ENCODE measurements around the gene LRCOL1. TPM values are rescaled to one million over a fixed set of nuclear protein-coding genes. Genes with fewer than 3 reads are reported as not detected.

Gene LRCOL1
- total and polyA plus RNA-seq, 2 of the 8 experiments (the other 6 are each of a cell fraction or from before 2014, with no cell fraction given), result not detected

GRCh38 chr12:132583736-132584135, 26.6 kb downstream of the LRCOL1 start:
- Histone ChIP-seq H3K9ac (replicated peaks in 1 of 4; ENCODE audit: extremely low read depth in 1 of 4, low read depth in 3 of 4, low read length in 3 of 4) (no peak overlapping the region; a peak in 1 of 7 replicates), H4K20me1 (replicated peaks in 1 of 2; ENCODE audit: control insufficient read depth in 1 of 2, insufficient read depth in 2 of 2, low read length in 2 of 2) (peaks cover 10 to 18% of the 10 kb centered on the region in 2 experiments), H3K27me3 (replicated peaks in 1 of 4; ENCODE audit: control insufficient read depth in 3 of 4, extremely low read depth in 1 of 4, insufficient read depth in 3 of 4, low read length in 3 of 4) (peaks cover 32 to 65% (median 55%) of the 10 kb centered on the region in 4 experiments), H3K23me2 (ENCODE audit: low read depth, low read length) (peaks cover 18% of the 10 kb centered on the region; the same call in 1 of the 2 replicates), H4K91ac (replicated peaks; ENCODE audit: insufficient read length, low read length) (no peak overlapping the region), H3K14ac (ENCODE audit: insufficient read length) (no peak overlapping the region), H3K4me1 (replicated peaks in 1 of 4; ENCODE audit: control insufficient read depth in 3 of 4, insufficient read depth in 4 of 4, low read length in 3 of 4) (peaks cover 0 to 6% (median 5%) of the 10 kb centered on the region in 4 experiments; a peak in 2 of 7 replicates), H2BK120ac (replicated peaks; ENCODE audit: low read depth, low read length) (no peak overlapping the region), H4K8ac (ENCODE audit: extremely low read depth, insufficient read depth, low read length) (no peak overlapping the region), H2BK20ac (ENCODE audit: low read length) (no peak overlapping the region), H2BK15ac (ENCODE audit: low read length) (no peak overlapping the region), H3K56ac (replicated peaks; ENCODE audit: insufficient read length, low read depth, low read length) (no peak overlapping the region), H3K79me2 (ENCODE audit: control insufficient read depth in 1 of 2, insufficient read depth in 2 of 2, low read length in 2 of 2) (no peaks in the 10 kb centered on the region), H2BK5ac (ENCODE audit: low read depth, low read length) (no peak overlapping the region), H3K4ac (replicated peaks; ENCODE audit: insufficient read length, low read depth, low read length) (no peak overlapping the region), H3K23ac (ENCODE audit: insufficient read length) (no peak overlapping the region), H4K5ac (ENCODE audit: insufficient read length, low read depth, low read length) (no peak overlapping the region), H2AFZ (ENCODE audit: low read length) (no peak overlapping the region), H3K9me3 (ENCODE audit: insufficient read depth in 2 of 2, low read depth in 1 of 2, low read length in 1 of 2) (peaks cover 0 to 5% of the 10 kb centered on the region in 2 experiments; a peak in 1 of 4 replicates), H3K27ac (ENCODE audit: low read depth, low read length) (no peak overlapping the region), H3K4me3 (ENCODE audit: extremely low read depth in 1 of 4, insufficient read depth in 2 of 4, low read depth in 3 of 4, low read length in 4 of 4) (peak overlapping the region; percentile 16 to 59 (median 36)), H2AK5ac (ENCODE audit: low read depth, low read length) (no peak overlapping the region), H3K4me2 (ENCODE audit: insufficient read depth in 1 of 2, low read depth in 2 of 2, low read length in 2 of 2) (peak overlapping the region; percentile 67 to 82), H3K18ac (ENCODE audit: extremely low read depth, low read length) (no peak overlapping the region; the same call in 1 of the 2 replicates), H2BK12ac (ENCODE audit: low read depth, low read length) (no peak overlapping the region), H3K36me3 (ENCODE audit: control insufficient read depth in 2 of 4, insufficient read depth in 4 of 4, low read length in 3 of 4) (peaks cover 0 to 3% (median 0%) of the 10 kb centered on the region in 4 experiments; a peak in 1 of 8 replicates), H3K79me1 (ENCODE audit: low read depth, low read length) (peaks cover 2% of the 10 kb centered on the region; the same call in 1 of the 2 replicates)
- ChIA-PET POLR2A (ENCODE audit: partially characterized antibody) (interaction anchor here (1.2 to 6.6 kb wide), 11 partner anchors 8 to 46 kb away, joined by 3 to 60 read pairs (median 11); partner anchors contain the start of genes LRCOL1 and P2RX2), CTCF (ENCODE audit: partially characterized antibody) (interaction anchor here (0.6 kb wide), 1 partner anchor 175 kb away, joined by 4 read pairs; no protein-coding TSS in a partner anchor)
- WGBS, 2 experiments (ENCODE audit: extremely low coverage in 1 of 2, insufficient coverage in 1 of 2, insufficient read length in 1 of 2, insufficient replicate concordance in 2 of 2, low coverage in 1 of 2, low lambda C conversion rate in 2 of 2, missing lambda C conversion rate in 1 of 2), result 7% methylated on average over 17 of the region's 29 CpGs; no CpG with 5 or more reads in 1 of the 2 experiments
- peak in 1 of 2 experiments; percentile 74 for DNase-seq (ENCODE audit: low read depth in 1 of 2, low spot score in 2 of 2)
- no peak for FAIRE-seq
- TF ChIP-seq GTF2F1 (IDR thresholded peaks at IDR 0.05; ENCODE audit: borderline replicate concordance, low read depth, low read length), result no peak
- TF ChIP-seq TBP (IDR thresholded peaks at IDR 0.05; ENCODE audit: low read depth, low read length), result no peak
- TF ChIP-seq TAF1 (IDR thresholded peaks at IDR 0.05; ENCODE audit: low read depth, low read length), result no peak

Measured in H1 (cell line).